Measurements from ENCODE around the gene THSD4.

Gene THSD4

GRCh38 chr15:71103102-71103676, 12.1 kb upstream of the THSD4 start:
- FAIRE-seq: peak; percentile 57

GRCh38 chr15:71104636-71105035, 10.6 kb upstream of the THSD4 start:
- no peak for FAIRE-seq

- FAIRE-seq: no peak
Measured at GRCh38 chr15:71105444-71105843, 9.8 kb upstream of the THSD4 start.

- FAIRE-seq: no peak
Measured at GRCh38 chr15:71106802-71107500, 8.3 kb upstream of the THSD4 start.

GRCh38 chr15:71107501-71107815, 7.8 kb upstream of the THSD4 start:
- no peak for FAIRE-seq

GRCh38 chr15:71109130-71109529, 6.1 kb upstream of the THSD4 start:
- FAIRE-seq: no peak

GRCh38 chr15:71109905-71110304, 5.4 kb upstream of the THSD4 start:
- no peak for FAIRE-seq

GRCh38 chr15:71110405-71111180, 4.7 kb upstream of the THSD4 start:
- FAIRE-seq: no peak

GRCh38 chr15:71111181-71111565, 4.1 kb upstream of the THSD4 start:
- no peak for FAIRE-seq

GRCh38 chr15:71111950-71112349, 3.3 kb upstream of the THSD4 start:
- no peak for FAIRE-seq

- FAIRE-seq: no peak
Measured at GRCh38 chr15:71112429-71112828, 2.8 kb upstream of the THSD4 start.

GRCh38 chr15:71114066-71114680, 1.1 kb upstream of the THSD4 start:
- no peak for FAIRE-seq

GRCh38 chr15:71115567-71116351, 488 bp downstream of the THSD4 start:
- no peak for FAIRE-seq

- no peak for FAIRE-seq
Measured at GRCh38 chr15:71116366-71116765, 1.1 kb downstream of the THSD4 start.

GRCh38 chr15:71116942-71117341, 1.7 kb downstream of the THSD4 start:
- no peak for FAIRE-seq

GRCh38 chr15:71117714-71118305, 2.5 kb downstream of the THSD4 start:
- FAIRE-seq: no peak

- no peak for FAIRE-seq
Measured at GRCh38 chr15:71118345-71118744, 3.1 kb downstream of the THSD4 start.

- FAIRE-seq: no peak
Measured at GRCh38 chr15:71118881-71119632, 3.8 kb downstream of the THSD4 start.

- no peak for FAIRE-seq
Measured at GRCh38 chr15:71120428-71120944, 5.2 kb downstream of the THSD4 start.

- FAIRE-seq: no peak
Measured at GRCh38 chr15:71121442-71121841, 6.2 kb downstream of the THSD4 start.

GRCh38 chr15:71124937-71125790, 9.9 kb downstream of the THSD4 start:
- FAIRE-seq: no peak
